Left lobe of liver (tissue), 2 donors: ENCODE data around the gene SLC31A2. TPM values are rescaled to one million over a fixed set of nuclear protein-coding genes. Genes with fewer than 3 reads are reported as not detected.
"Not testable (repeated sequence)": the region's sequence is repeated elsewhere in the genome, so short reads cannot be mapped to it uniquely, and the experiment has no call there.

Experiments used
- ATAC-seq: fragments of 200-7000 bp; cut with Tn5 transposase; one replicate; pipeline ENCODE4 v1.9.1; 2020; ENCODE audit warnings: mild to moderate bottlenecking, moderate library complexity
- DNase-seq: peaks from one replicate; pipeline ENCODE4 v3.0.0-alpha.2; 2020; ENCODE audit warnings: low spot score
- total RNA-seq: library from RNA; stranded (reverse); gene quantifications from one replicate; pipeline ENCODE4 v1.2.1, GENCODE V29; 2021
- donor health status: DM: no; HTN: no; CAD: no; lungs with moderate emphysema.
- donor health status: DM: no; HTN: yes; CAD: no.

The SLC31A2 gene, protein sequence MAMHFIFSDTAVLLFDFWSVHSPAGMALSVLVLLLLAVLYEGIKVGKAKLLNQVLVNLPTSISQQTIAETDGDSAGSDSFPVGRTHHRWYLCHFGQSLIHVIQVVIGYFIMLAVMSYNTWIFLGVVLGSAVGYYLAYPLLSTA
- 23.5 TPM for total RNA-seq

DNA sequence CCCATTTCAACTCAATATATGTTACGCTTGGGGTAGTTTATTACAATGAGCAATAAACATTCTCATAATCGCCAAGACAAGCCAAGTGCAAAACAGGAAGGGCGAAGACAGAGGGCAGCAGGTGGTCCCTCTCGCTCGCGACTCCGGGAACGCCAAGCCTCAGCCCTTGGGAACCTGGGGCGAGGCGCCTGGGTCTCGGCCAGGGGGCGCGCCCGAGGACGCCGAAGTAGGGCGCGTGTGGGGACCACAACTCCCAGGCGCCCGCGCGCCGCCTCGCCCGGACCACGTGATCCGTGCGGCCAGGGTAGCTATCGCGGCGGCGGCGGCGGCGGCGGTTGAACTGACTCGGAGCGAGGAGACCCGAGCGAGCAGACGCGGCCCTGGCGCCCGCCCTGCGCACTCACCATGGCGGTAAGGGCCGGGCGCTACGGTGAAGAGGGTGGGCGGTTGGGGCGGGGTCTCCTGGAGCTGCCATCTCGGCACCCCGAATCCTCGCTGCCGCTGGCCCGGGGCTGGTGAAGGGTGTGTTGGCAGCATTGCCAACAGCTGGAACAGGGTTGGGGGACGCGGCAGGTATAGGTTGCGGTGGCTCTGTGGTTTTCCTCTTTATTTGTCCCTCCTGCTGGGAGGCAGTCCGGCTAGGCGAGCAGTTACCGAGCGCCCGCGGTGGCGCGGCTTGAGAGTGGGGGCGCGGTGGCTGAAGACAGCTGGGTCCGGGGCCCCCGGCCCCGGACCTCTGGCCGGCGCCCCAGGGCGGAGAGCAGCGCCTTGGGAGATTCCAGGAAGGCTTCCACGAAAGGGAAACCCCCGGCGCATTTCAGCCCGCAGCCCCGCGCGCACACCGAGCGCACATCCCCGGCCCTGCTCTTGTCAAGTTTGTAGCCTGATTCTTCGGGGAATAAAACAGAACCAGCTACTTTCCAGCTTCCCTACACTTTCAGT, at the start of gene SLC31A2:
TSS of gene SLC31A2 (plus strand) at position 338 of the 942 bp plus-strand sequence. CDS start at position 406, 68 bp downstream.
- DNase-seq: peak; percentile 91
- peak; percentile 93 for ATAC-seq

DNA sequence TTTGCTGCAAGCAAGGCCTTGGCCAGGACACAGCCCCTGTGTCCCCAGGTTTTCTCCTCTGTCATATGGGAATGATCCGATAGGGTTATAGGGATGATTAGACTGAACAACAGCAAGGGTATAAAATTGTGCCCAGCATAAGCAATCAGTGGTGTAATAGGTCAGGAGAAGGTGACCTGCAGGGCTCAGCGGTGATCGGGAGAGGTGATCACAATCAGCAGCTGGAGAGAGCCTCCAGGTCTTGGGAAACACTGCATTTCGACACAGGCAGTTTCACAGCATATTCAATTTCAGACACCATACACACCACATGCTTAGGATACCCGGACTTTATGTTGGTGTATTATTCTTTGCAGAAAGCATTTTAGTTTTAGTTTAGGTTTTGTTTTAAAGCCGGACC, 45.5 kb upstream of the SLC31A2 start:
- ATAC-seq: peak; percentile 96
- DNase-seq: not testable (repeated sequence)

DNA sequence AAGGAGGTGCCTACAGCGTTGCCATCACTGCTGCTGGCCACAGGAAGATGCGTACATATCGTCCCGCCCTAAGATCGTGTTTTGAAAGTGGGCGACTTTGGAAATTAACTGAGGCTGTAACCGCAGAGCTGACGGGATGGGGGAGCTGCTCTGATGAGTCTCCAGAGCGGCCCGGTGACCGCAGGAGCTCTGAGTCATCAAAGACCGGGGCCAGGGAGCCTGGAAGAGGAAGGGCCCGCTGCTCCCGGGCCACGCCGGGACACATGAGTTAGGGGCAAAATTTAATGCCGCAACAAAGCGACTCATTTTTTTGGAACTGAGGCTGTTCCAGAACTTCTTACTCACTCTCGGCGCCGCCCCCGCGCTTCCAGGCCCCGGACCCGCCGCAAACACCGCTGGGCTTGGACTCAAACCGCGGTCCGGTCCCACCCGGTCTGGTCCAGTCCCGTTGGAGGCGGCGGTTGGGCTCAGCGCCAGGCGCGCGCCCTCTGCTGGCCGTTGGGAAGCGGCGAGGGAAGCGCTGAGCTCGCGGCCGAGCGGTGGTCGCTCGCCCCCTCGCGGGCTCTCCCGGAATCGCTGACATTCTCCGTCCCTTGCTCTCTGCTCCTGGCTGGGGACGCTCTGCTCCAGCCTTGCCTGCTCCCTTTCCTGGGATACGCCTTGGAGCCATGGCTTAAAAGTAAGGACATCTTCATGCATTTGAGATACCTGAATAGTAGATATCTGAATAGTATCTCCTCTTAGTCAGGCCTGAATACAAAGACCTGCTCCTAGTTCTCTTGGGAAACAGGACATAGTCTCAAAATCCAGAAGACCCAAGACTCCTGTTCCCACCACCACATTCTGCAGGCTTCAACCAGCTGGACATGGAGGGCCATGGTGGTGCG, 39.5 kb upstream of the SLC31A2 start:
- ATAC-seq: peak; percentile 93
- DNase-seq: not testable (repeated sequence)

DNA sequence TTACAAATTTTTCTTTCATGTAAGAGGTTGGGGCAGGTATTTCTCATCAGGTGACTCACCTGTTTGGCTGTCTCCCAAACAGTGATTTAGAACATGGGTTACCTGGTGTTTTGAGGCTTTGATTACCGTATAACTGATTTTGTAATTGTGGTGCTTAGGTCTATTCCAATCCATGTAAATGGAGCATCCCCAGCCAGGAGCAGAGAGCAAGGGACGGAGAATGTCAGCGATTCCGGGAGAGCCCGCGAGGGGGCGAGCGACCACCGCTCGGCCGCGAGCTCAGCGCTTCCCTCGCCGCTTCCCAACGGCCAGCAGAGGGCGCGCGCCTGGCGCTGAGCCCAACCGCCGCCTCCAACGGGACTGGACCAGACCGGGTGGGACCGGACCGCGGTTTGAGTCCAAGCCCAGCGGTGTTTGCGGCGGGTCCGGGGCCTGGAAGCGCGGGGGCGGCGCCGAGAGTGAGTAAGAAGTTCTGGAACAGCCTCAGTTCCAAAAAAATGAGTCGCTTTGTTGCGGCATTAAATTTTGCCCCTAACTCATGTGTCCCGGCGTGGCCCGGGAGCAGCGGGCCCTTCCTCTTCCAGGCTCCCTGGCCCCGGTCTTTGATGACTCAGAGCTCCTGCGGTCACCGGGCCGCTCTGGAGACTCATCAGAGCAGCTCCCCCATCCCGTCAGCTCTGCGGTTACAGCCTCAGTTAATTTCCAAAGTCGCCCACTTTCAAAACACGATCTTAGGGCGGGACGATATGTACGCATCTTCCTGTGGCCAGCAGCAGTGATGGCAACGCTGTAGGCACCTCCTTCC, 37.9 kb upstream of the SLC31A2 start:
- DNase-seq: not testable (repeated sequence)
- peak; percentile 92 for ATAC-seq

DNA sequence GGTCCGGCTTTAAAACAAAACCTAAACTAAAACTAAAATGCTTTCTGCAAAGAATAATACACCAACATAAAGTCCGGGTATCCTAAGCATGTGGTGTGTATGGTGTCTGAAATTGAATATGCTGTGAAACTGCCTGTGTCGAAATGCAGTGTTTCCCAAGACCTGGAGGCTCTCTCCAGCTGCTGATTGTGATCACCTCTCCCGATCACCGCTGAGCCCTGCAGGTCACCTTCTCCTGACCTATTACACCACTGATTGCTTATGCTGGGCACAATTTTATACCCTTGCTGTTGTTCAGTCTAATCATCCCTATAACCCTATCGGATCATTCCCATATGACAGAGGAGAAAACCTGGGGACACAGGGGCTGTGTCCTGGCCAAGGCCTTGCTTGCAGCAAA, 32.0 kb upstream of the SLC31A2 start:
- not testable (repeated sequence) for DNase-seq

DNA sequence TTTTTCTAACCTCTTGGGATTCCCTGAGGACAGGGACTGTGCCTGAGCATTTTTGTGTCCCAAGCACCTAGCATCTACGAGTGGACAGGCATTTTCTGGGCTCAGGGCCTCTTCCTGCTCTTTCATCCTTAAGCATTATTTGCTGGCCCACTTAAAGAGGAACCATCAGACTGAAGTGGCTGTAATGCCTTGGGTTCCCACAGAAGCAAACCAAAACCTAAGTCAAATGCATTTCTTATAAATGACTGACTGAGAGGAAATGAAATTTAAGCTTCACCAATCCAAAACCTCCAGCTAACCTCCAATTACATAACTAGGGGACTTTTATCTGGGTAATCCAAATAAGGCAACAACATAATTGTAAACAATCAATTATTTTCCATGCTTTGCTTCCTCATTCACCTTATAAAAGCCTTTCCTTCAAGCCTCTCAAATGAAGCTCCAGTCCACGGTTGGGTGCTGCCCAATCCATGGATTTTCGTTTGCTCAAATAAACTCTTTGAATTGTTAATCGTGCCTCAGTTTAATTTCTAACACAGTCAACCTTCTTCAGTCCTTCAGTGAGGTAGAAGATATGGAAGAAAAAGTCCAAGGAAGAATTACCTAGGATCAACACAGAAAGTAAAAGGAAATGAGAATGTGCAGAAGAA, 25.3 kb upstream of the SLC31A2 start:
- DNase-seq (no peak), ATAC-seq (no peak)

More for the DNA sequence above, 32.0 kb upstream of the SLC31A2 start:
- ATAC-seq: peak; percentile 95

DNA sequence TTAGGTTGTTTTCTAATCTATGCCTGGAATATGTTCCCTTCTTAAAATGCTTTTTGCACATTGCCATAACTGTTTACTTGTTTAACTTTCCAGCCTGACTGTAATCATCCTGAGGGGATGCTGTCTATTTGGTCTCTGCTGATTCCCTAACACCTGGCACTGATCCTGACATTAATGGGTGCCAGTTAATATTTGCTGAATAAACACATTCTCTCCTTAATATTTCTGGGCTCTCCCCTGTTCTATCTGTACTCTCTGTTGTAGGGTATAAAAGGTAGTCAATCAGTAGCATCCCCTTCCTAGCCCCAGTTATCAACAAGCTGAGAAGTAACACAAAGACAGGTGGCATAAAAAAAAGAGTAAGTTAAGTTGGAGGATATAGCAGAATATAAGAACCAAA, 21.3 kb upstream of the SLC31A2 start:
- ATAC-seq: no peak

DNA sequence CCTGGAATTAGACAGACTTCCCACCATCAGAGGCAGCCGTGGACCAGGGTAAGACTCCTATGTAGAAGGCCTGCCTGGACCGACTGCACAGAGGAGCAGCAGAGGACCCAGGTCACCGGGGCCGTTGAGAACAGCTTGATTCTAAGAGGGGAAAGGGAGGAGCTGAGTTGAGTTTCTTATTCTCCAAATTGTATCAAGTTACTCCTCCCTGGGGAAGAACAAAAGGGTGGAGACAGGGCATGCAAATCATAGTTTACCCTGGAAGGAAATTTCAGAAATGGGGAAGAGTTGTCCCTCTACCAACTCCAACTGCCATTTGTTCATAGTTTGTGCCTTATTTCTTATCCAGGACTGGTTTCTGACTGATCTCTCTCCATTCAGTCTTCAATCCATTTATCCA, 20.9 kb upstream of the SLC31A2 start:
- ATAC-seq (no peak), DNase-seq (no peak)

More for the DNA sequence above, 21.3 kb upstream of the SLC31A2 start:
- DNase-seq: no peak

DNA sequence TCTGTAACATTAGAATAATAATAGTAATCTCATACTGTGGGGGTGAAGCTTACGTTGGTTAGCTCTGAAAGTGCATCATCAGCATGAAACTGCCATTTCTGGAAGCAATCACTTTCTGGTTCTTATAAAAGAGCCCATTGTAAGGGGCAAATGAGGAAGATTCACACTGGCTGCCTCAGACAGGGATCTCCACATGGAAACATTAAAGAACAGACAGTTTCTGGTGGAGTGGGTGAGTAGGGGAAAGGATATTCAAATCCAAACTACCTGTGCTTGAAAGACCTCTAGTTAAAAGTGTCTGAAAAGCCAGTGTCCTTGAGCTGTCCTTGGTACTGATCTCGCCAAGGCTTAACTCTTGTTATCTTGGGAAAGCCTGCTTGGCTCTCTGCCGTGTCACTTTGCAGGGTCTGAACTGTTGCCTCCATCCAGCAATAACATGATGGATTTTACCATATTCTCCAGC, 19.1 kb upstream of the SLC31A2 start:
- DNase-seq: no peak
- peak; percentile 32 for ATAC-seq

DNA sequence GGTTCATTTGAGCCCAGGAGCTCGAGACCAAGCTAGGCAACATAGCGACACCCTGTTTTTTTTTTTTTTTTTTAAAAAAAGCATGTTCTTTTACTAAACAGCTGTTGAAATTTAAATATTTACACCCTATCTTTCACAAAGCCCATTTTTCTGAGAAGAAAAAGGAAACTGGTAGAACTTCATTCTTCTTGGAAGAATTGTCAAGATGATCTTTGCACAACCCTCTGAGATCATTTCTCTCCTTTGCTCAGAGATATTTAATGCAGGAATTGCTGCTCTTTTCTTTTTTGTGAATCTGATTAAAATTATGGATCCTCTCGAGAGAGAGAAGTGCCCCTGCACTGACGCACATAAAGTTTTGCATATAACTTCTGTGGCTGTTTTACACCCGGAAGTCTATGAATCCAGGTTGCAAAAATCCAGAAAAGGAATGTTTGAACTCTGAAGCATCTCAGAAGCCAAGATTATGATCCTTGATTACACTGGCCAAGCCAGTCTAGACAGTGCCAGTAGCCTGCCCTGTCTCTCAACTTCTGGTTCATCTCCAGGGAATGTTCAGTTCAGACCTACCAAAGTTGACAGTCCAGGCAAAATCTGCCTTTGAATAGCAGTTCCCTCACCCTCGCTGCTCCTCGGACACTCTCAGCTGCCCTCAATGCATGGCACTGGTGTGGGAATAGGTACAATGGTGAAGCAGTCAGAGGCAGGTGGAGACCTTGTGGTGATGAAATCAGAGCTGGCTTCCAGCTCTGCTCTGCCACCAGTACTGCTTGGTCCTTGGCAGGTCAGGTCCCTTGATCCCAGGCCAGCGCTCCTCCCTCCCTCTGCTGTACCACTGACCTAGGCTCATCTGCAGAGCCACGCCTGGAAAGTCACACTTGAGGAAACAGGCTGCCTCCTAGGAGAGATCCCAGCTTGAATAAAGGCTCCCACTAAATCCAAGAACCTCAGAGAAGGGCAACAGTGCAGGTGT, 13.3 kb upstream of the SLC31A2 start:
- ATAC-seq: peak; percentile 99

DNA sequence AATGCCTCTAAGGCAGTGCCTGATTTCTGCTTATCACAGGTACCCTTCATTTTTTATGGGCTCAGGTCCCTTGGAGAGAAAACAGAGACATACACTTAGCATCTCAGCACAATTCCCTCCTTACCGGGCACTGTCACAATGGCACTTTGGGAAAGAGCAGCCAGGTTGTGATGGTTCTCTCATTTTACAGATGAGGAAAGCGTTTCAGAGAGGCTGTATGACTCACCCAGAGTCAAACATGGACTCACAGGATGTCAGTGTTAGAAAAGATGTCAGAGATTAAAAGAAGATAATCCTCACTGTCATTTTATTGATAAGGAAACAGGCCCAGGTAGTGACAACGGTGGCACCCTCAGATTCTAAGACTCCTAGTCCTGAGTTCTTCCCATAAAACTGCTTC, 12.0 kb upstream of the SLC31A2 start:
- ATAC-seq: no peak
- no peak for DNase-seq

More for the DNA sequence above, 13.3 kb upstream of the SLC31A2 start:
- DNase-seq: peak; percentile 91

DNA sequence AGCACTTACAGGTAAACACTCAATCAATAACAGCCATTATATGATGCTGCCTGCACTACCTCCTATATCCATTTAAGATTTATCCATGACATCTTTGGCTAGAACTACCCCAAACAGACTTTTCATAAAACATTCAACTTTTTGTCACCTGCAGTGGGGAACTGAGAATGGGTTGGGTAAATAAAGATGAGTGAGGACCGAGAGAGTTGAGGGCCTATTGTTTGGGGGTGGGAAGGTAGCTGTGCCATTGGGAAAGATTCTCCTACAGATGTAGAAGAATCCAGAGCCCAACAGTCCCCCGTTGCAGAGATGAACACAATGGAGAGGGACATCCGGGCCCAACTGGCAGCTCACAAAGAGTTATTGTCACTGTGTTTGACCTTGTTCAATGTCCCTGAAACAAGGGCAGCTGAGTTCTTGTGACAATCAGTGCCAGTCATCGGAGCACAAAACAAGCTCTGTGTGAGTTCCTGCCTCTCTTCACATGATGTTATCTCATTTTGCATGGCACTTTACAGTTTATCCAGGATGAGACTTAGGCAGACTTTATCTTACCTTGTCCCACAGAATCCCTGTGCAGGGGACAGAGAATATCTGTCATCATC, 11.5 kb upstream of the SLC31A2 start:
- DNase-seq (no peak), ATAC-seq (no peak)

DNA sequence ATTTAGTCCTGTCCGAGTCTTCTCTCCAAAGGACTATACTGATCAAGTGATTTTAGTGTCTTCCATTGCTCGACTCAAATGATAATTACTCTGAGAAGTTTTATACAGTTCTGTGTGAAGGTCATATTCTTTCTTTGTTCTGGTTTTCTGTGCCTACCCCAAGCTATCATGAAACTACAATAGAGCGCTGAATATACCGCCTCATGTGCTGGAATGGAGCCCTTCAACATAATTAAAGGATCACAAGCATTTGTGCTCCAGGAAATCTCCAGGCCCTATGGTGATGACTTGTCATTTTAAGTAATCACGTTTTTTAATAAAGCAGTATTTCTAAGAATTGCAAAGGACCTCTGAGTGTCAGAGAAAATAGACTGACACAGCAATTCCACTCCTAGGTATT, 10.9 kb upstream of the SLC31A2 start:
- no peak for DNase-seq
- ATAC-seq: no peak

DNA sequence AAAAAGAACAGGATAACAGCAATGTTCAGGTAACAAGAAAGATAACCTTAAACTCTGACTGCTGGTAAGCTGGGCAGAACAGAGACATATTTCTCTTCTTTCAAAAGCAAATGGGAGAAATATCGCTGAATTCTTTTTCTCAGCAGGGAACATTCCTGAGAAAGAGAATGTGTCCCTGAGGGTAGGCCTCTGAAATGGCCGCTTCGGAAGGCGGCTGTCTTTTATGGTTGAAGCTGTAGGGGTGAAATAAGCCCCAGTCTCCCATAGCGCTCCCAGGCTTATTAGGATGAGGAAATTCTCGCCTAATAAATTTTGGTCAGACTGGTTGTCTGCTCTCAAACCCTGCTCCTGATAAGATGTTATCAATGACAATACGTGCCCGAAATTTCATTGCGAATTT, 9.9 kb upstream of the SLC31A2 start:
- ATAC-seq, DNase-seq: not testable (repeated sequence)

DNA sequence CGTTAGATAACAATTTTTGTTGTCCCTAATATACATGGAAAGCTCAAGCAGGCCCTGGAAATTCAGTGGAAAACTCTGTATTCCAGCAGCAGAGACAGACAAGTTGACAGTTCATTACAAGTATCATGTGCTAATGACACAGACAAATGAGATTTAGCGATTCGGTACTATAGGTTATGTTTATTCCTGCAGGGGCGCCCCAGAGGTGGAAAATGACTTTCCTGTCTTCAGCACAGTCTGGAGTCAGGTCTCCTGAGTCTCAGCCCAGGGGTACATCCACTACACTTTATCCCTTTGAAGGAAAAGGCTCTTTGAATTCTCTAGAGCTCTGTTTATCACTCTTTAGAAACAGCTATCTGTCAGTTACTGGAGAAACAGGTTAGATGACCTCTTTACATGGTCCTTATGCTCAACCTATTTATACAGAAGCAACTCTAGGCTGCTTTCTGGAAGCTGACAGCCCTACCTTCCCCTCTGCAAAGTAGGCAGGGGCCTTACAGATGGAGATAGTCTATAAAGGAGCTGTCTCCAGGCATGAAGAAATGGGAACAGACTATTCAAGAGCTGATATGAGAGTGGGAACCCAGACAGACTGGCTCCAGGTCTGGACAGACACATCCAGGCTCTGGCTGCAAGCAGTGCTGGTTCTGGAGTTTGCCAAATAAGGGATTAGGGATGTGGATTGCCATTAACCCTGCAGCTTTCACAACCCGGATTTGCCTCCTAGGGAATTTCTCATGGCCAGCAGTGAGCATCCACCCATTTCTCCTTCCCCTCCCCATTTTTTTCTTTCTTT, 7.2 kb upstream of the SLC31A2 start:
- ATAC-seq (no peak), DNase-seq (no peak)

DNA sequence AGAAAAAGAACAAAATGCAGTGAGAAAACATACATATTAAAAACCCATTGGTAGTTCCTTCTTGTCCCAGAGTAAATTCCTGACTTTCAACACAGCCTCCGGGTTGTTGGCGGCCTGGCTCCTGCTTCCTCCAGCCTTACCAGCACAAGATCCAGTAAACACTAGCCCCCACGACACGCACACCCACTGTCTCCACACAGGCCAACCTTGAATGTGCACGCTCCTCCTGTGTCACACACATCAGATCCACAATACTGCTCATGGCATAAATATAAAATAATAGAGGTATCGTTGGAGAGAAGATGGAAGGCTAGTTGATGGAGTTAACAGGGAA, 2.5 kb upstream of the SLC31A2 start:
- no peak for DNase-seq

DNA sequence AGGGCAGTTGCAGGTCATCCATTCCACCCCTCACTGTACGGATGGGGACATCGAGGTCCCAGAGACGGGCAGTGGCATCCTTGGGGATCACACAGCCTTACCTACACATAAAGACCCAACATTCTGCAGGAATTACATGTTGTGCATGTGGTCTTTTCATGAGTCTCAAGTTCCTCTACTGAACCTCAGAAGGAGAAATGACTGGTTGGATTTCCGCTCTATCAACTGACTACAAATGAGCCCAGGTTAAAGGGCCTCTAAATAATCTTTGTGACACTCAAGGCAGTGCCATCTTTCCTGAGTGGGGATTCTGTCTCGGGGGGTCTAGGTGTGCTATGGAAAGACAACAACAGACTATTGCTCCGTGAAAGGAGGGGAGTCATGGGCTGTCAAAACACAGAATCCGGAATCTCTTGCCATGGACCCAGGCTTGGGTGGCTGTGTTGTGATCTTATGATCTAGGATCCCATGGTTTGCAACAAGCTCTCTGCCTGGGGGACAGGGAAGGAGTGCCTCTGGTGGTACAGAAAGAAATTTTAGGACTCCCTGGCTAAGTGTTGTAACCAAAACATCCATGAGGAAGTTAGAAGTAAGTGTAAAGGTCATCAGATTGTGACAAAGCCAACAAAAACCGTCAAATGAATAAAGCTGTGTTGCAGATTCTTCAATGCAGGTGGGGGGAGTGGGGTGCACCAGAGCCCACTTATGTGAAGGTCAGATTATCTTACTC, 1.9 kb upstream of the SLC31A2 start:
- ATAC-seq (no peak), DNase-seq (no peak)

More for the DNA sequence above, 2.5 kb upstream of the SLC31A2 start:
- ATAC-seq: no peak
